Caco-2 (cell line): ENCODE results near the gene KRT25. TPM values are rescaled to one million over a fixed set of nuclear protein-coding genes. Genes with fewer than 3 reads are reported as not detected.

ENCODE experiments used
- BruUV-seq: library from RNA; stranded (reverse); fragments of 400-500 nt; replicated peaks from 2 replicates; lab custom pipeline; 2021; lab: Mats Ljungman, UMichigan
- CTCF ChIA-PET: fragments of 300-600 bp; sonication (Branson Sonifier 250); formaldehyde crosslinking; loops from one replicate; lab custom pipeline; 2022; ENCODE audit warnings: antibody characterized with exemption; lab: Charles Lee
- POLR2A ChIA-PET: fragments of 300-600 bp; sonication (Branson Sonifier 250); formaldehyde crosslinking; loops from one replicate; lab custom pipeline; 2022; ENCODE audit warnings: antibody characterized with exemption; lab: Charles Lee
- DNase-seq, 2 experiments: peaks; one replicate each; pipeline versions ENCODE4 v3.0.0 to v3.0.0-alpha.2; 2020 to 2022
- H3K27me3 ChIP-seq: replicated peaks from 2 replicates; pipeline ENCODE4 v1.6.0; 2011; ENCODE audit warnings: low read length; ENCODE audit not compliant: control insufficient read depth, insufficient read depth
- H3K36me3 ChIP-seq: 2 replicates; pipeline ENCODE4 v1.5.1; 2011; ENCODE audit warnings: low read length; ENCODE audit not compliant: control insufficient read depth, insufficient read depth
- H3K4me1 ChIP-seq: fragments of 250-450 bp; sonication (Bioruptor Pico); 2 replicates; pipeline ENCODE4 v1.5.1; 2020; ENCODE audit warnings: mild to moderate bottlenecking
- H3K4me3 ChIP-seq: 2 replicates; pipeline ENCODE4 v1.5.1; 2011; ENCODE audit warnings: low read depth, mild to moderate bottlenecking, control low read depth, low read length
- H3K9me3 ChIP-seq: fragments of 250-450 bp; sonication (Bioruptor Pico); 2 replicates; pipeline ENCODE4 v1.5.1; 2020; ENCODE audit warnings: mild to moderate bottlenecking, moderate library complexity
- H3K27ac Mint-ChIP-seq: one replicate; pipeline ENCODE4 v1.8.0; 2022; ENCODE audit warnings: mixed read lengths; ENCODE audit not compliant: unreplicated experiment
- H3K27me3 Mint-ChIP-seq: one replicate; pipeline ENCODE4 v1.8.0; 2022; ENCODE audit warnings: mixed read lengths; ENCODE audit not compliant: insufficient read depth, unreplicated experiment
- H3K36me3 Mint-ChIP-seq: one replicate; pipeline ENCODE4 v1.8.0; 2022; ENCODE audit warnings: mild to moderate bottlenecking, mixed read lengths; ENCODE audit not compliant: insufficient read depth, unreplicated experiment
- H3K4me1 Mint-ChIP-seq: one replicate; pipeline ENCODE4 v1.8.0; 2022; ENCODE audit warnings: low read depth, mixed read lengths; ENCODE audit not compliant: unreplicated experiment
- H3K4me3 Mint-ChIP-seq: one replicate; pipeline ENCODE4 v1.8.0; 2022; ENCODE audit warnings: mild to moderate bottlenecking, moderate library complexity, mixed read lengths; ENCODE audit not compliant: unreplicated experiment
- H3K9me3 Mint-ChIP-seq: one replicate; pipeline ENCODE4 v1.8.0; 2022; ENCODE audit warnings: mixed read lengths; ENCODE audit not compliant: unreplicated experiment
- intact Hi-C: fragments of 100-400 bp; cut with micrococcal nuclease; formaldehyde crosslinking; loops from one replicate; pipeline ENCODE4 v1.10.0; 2022; ENCODE audit not compliant: unreplicated experiment
- total RNA-seq: library from RNA; stranded (reverse); gene quantifications from 2 replicates; pipeline ENCODE4 v1.2.3, GENCODE V29; 2022
- TF ChIP-seq, protein P1 (sequence below), 2 experiments: fragments of 200-600 bp in 1 of 2; IDR thresholded peaks; 1 replicate in 1 of 2; 2 replicates in 1 of 2; pipeline versions ENCODE4 v1.5.1 to v1.8.0; 2011 to 2022; ENCODE audit warnings: antibody characterized with exemption in 1 of 2, control low read depth in 1 of 2, inconsistent platforms in 1 of 2, low read depth in 1 of 2, low read length in 1 of 2, mild to moderate bottlenecking in 1 of 2, moderate library complexity in 1 of 2; ENCODE audit not compliant: insufficient read depth in 1 of 2, severe bottlenecking in 1 of 2, unreplicated experiment in 1 of 2

KRT25 gene
- total RNA-seq, 1 experiment from 2014 or later, result not detected

DNA sequence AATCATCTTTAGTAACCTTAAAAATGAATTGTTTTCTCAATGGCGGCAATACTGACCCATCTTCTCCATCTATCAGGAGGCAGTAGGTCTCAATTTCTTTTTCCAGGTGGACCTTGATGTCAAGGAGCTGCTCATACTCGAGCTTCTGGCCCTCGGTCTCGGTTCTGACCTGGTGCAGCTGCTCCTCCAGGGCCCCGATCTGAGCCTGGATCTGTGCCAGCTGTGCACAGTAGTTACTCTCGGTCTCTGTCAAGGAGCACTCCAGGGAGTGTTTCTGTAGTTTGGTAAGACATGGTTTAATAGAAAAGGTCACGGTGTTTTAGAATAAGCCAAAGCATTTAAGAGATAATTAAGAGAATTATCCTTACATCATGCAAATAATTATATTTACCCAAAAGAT, 22.3 kb upstream of the KRT25 start:
- no peak overlapping the region for H3K4me3 Mint-ChIP-seq
- no peaks in the 10 kb centered on the region for H3K9me3 Mint-ChIP-seq
- H3K36me3 Mint-ChIP-seq, result no peaks in the 10 kb centered on the region
- Histone ChIP-seq H3K9me3 (no peaks in the 10 kb centered on the region), H3K4me3 (no peak overlapping the region), H3K27me3 (no peaks in the 10 kb centered on the region; the same call in 1 of the 2 replicates), H3K36me3 (no peaks in the 10 kb centered on the region), H3K4me1 (no peaks in the 10 kb centered on the region)
- H3K4me1 Mint-ChIP-seq, result no peaks in the 10 kb centered on the region
- ChIA-PET CTCF (interaction anchor here (0.6 kb wide), 1 partner anchor 638 kb away, joined by 3 read pairs; no protein-coding TSS in a partner anchor), POLR2A (no interaction called here)
- H3K27me3 Mint-ChIP-seq, result peaks cover 30% of the 10 kb centered on the region
- intact Hi-C loops, result no loop called here
- no peak for DNase-seq
- no peak overlapping the region for H3K27ac Mint-ChIP-seq
- TF ChIP-seq, protein P1, sequence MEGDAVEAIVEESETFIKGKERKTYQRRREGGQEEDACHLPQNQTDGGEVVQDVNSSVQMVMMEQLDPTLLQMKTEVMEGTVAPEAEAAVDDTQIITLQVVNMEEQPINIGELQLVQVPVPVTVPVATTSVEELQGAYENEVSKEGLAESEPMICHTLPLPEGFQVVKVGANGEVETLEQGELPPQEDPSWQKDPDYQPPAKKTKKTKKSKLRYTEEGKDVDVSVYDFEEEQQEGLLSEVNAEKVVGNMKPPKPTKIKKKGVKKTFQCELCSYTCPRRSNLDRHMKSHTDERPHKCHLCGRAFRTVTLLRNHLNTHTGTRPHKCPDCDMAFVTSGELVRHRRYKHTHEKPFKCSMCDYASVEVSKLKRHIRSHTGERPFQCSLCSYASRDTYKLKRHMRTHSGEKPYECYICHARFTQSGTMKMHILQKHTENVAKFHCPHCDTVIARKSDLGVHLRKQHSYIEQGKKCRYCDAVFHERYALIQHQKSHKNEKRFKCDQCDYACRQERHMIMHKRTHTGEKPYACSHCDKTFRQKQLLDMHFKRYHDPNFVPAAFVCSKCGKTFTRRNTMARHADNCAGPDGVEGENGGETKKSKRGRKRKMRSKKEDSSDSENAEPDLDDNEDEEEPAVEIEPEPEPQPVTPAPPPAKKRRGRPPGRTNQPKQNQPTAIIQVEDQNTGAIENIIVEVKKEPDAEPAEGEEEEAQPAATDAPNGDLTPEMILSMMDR (IDR thresholded peaks at IDR 0.05; ENCODE audit: insufficient read depth in 1 of 2, low read depth in 1 of 2, low read length in 1 of 2, severe bottlenecking in 1 of 2, unreplicated experiment in 1 of 2), result no peak
- BruUV-seq, result no TSS peak

DNA sequence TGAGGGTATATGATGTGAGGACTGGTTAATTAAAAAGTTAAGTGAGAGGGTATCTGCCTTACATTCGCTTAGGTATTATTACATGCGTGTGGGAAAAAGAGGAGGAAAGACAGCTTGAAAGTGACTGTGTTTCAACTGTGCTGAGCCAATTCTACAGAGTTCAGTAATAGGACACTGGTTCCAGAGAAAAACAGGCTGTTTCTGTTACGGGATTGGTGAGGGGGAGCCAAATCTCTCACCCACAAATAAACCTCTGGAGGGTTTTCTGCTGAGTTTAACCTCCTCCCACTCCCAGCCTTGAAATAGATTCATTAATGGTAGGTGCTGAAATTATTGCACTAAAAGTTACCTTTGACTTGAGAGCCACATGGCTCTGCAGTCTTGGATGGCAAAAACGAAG, 20.8 kb upstream of the KRT25 start:
- Histone ChIP-seq H3K36me3 (no peaks in the 10 kb centered on the region), H3K27me3 (no peaks in the 10 kb centered on the region), H3K9me3 (no peaks in the 10 kb centered on the region), H3K4me3 (no peak overlapping the region), H3K4me1 (no peaks in the 10 kb centered on the region)
- Mint-ChIP-seq H3K9me3 (no peaks in the 10 kb centered on the region), H3K4me3 (no peak overlapping the region), H3K36me3 (no peaks in the 10 kb centered on the region), H3K4me1 (no peaks in the 10 kb centered on the region), H3K27ac (no peak overlapping the region), H3K27me3 (peaks cover 38% of the 10 kb centered on the region)
- DNase-seq, result no peak
- intact Hi-C loops, result no loop called here
- BruUV-seq, result no TSS peak
- TF ChIP-seq, protein P1 (IDR thresholded peaks at IDR 0.05; ENCODE audit: insufficient read depth in 1 of 2, low read depth in 1 of 2, low read length in 1 of 2, severe bottlenecking in 1 of 2, unreplicated experiment in 1 of 2), result no peak
- CTCF ChIA-PET, result no interaction called here
- POLR2A ChIA-PET, result no interaction called here

DNA sequence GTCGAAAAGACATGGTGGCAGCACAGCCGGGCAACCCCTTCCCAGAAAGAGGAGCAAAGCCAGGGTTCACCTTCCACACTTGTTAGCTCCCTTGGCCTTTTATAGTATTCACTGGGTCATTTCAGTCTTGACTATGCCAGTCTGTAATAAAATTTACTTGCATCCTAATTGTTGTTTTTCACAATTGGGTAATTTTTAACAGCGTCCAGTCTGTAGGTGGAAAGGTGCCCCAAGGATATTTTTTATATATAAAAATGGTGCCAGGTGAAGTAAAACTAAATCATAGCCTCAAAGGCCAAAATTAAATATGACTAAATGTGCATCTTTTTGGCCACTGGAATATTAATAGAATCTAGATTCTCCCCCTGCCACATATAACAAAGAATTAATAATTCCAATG, 17.0 kb upstream of the KRT25 start, which contains the start of gene KRT26:
Gene KRT26, minus strand, starts transcription at position 101 of the 400 bp plus-strand sequence. Its CDS starts 88 bp downstream, at position 13.
- H3K4me3 ChIP-seq, result no peak within 1 kb of the TSS
- H3K9me3 ChIP-seq, result no peaks in the 10 kb centered on the region
- TF ChIP-seq, protein P1 (IDR thresholded peaks at IDR 0.05; ENCODE audit: insufficient read depth in 1 of 2, low read depth in 1 of 2, low read length in 1 of 2, severe bottlenecking in 1 of 2, unreplicated experiment in 1 of 2), result no peak
- no peak for DNase-seq
- Mint-ChIP-seq H3K4me1 (no peaks in the 10 kb centered on the region), H3K4me3 (no peak within 1 kb of the TSS), H3K9me3 (no peaks in the 10 kb centered on the region), H3K27me3 (peaks cover 30% of the 10 kb centered on the region), H3K27ac (no peak within 1 kb of the TSS), H3K36me3 (no peaks in the 10 kb centered on the region)
- no peaks in the 10 kb centered on the region for H3K36me3 ChIP-seq
- POLR2A ChIA-PET, result no interaction called here
- intact Hi-C loops, result no loop called here
- BruUV-seq, result no TSS peak
- no peaks in the 10 kb centered on the region for H3K4me1 ChIP-seq
- CTCF ChIA-PET, result no interaction called here
- H3K27me3 ChIP-seq, result peaks cover 1% of the 10 kb centered on the region; the same call in 1 of the 2 replicates
